GM20000 (cell line): ENCODE measurements around the gene NET1.

ENCODE experiments used
- DNase-seq: peaks from one replicate; pipeline ENCODE4 v3.0.0; 2012; ENCODE audit warnings: low spot score
- CTCF ChIP-seq: IDR thresholded peaks from 2 replicates; pipeline ENCODE4 v1.5.1; 2012; ENCODE audit warnings: mild to moderate bottlenecking, control low read depth; ENCODE audit errors: extremely low read depth, missing control alignments

NET1 gene

GRCh38 chr10:5497289-5497688, 84.9 kb downstream of the NET1 start:
- DNase-seq: no peak

GRCh38 chr10:5497948-5498730, 85.8 kb downstream of the NET1 start:
- TF ChIP-seq CTCF: no peak
- no peak for DNase-seq

More at GRCh38 chr10:5497289-5497688, 84.9 kb downstream of the NET1 start:
- no peak for TF ChIP-seq CTCF

DNA sequence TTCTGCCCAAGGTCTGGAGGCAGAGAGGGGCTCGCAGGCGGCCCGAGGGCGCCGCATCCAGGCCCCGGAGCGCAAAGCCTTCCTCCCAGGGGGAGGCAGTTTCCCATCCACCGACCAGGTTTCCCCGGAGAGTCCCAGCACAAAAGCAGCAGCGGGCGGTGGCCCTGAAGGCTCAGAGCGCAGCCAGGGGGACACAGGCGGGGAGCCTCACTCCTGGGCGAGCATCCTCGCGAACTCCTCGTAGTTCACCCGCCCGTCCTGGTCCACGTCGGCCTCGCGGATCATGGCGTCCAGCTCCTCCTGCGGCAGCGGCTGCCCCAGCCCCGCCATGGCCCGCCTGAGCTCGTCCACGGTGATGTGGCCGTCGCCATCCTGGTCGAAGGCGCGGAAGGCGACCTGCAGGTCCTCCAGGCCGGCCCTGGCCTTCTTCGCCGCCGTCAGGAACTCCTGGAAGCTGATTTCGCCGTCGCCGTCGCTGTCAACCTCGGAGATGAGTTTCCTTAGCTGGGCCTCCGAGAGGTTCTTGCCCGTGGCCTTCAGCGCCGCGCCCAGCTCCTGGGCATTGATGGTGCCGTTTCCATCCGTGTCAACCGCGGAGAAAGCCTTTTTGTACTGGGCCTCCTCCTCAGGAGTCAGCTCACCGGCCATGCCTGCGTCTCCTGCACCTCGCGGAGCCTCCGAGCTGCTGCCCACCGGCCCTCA, 86.6 kb downstream of the NET1 start:
- TF ChIP-seq CTCF: no peak
- DNase-seq: no peak

GRCh38 chr10:5499493-5500140, 87.3 kb downstream of the NET1 start, which contains the start of gene CALML5:
Gene CALML5, minus strand, starts transcription at chr10:5499570. Its CDS starts 132 bp downstream, at chr10:5499438.
- no peak for DNase-seq
- no peak for TF ChIP-seq CTCF

- no peak for TF ChIP-seq CTCF
- no peak for DNase-seq
Observed at GRCh38 chr10:5500162-5500670, 87.9 kb downstream of the NET1 start.

DNA sequence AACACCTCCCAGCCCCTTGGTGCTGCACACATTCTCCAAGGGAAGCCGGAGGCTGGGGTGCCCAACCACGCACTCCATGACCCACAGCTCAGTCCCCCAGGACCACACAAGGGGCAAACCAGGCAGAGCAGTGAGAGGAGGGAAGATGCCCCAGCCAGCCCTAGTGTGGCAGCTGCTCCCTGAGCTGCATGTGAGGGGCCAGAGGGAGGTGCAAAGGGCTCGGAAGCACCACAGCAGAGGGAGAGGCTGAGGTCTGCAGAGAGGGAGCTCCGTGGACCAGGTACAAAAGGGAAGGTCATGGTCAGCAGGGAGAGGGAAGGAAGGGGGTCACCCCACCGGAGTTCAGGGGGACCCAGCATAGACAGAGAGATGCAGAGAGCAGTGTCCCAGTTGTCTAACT, 88.6 kb downstream of the NET1 start:
- DNase-seq: no peak

More for the DNA sequence above, 88.6 kb downstream of the NET1 start:
- TF ChIP-seq CTCF: no peak
